Measurements from ENCODE around the gene EXOC7. TPM values are rescaled to one million over a fixed set of nuclear protein-coding genes. Genes with fewer than 3 reads are reported as not detected.

Gene EXOC7
- total and polyA plus RNA-seq, 2 of the 4 experiments (the other 2 are of a cell fraction): 85.9 to 118 TPM

GRCh38 chr17:76036497-76037261 is 66.9 kb downstream of the EXOC7 start:
- dilution Hi-C loops (cut with HindIII; ENCODE audit: low sequenced_read_pairs, unreplicated experiment) (no loop called here), in situ Hi-C loops (cut with MboI; ENCODE audit: low sequenced_read_pairs) (no loop called here), intact Hi-C loops (cut with micrococcal nuclease) (loop anchor here (5.0 kb wide), 1 partner anchor 36 kb away; the partner anchor contains the start of genes GALR2 and SRP68)
- Histone ChIP-seq H2BK120ac (ENCODE audit: low read depth, low read length) (no peak overlapping the region), H3K9me3 (ENCODE audit: control insufficient read depth, insufficient read depth, low read length) (no peaks in the 10 kb centered on the region), H2AK9ac (replicated peaks; ENCODE audit: low read depth, low read length, poor library complexity) (peak overlapping the region; percentile 9), H3K14ac (replicated peaks; ENCODE audit: low read depth, low read length) (no peak overlapping the region), H2AFZ (replicated peaks; ENCODE audit: low read length, poor library complexity) (peak overlapping the region; percentile 37), H3K79me1 (ENCODE audit: low read depth in 1 of 2, low read length in 2 of 2) (no peaks in the 10 kb centered on the region; a peak in 1 of 4 replicates), H3K27me3 (ENCODE audit: control insufficient read depth, insufficient read depth, low read length) (no peaks in the 10 kb centered on the region), H2BK5ac (ENCODE audit: low read depth, low read length, poor library complexity, severe bottlenecking) (no peak overlapping the region), H3K4me1 (ENCODE audit: control insufficient read depth, insufficient read depth, low read length) (no peaks in the 10 kb centered on the region), H4K20me1 (ENCODE audit: insufficient read depth, low read length) (0 out of 2 replicates have a peak, but pooled peaks cover 8% of the 10 kb centered on the region), H2BK15ac (ENCODE audit: low read depth, low read length) (no peak overlapping the region), H3K18ac (ENCODE audit: low read depth, low read length) (no peak overlapping the region), H4K5ac (ENCODE audit: low read depth, low read length) (no peak overlapping the region), H3K4me2 (ENCODE audit: low read depth, low read length) (no peak overlapping the region), H3K9ac (ENCODE audit: low read depth, low read length) (no peak overlapping the region), H3K23ac (ENCODE audit: low read depth, low read length) (peak overlapping the region; percentile 35; the same call in 1 of the 2 replicates), H2AK5ac (ENCODE audit: low read depth, low read length) (no peak overlapping the region), H3K9me1 (ENCODE audit: insufficient read depth, low read length) (peaks cover 5% of the 10 kb centered on the region; the same call in 1 of the 2 replicates), H3K36me3 (ENCODE audit: control insufficient read depth, insufficient read depth, low read length) (peaks cover 34% of the 10 kb centered on the region), H4K8ac (ENCODE audit: low read depth in 2 of 2, low read length in 2 of 2) (no peak overlapping the region), H3K4ac (ENCODE audit: low read depth, low read length) (no peak overlapping the region), H3K27ac (ENCODE audit: insufficient read depth, low read length) (no peak overlapping the region), H4K91ac (ENCODE audit: insufficient read depth, low read depth, low read length) (no peak overlapping the region), H3K56ac (ENCODE audit: extremely low read depth, insufficient read depth, low read length) (no peak overlapping the region), H2BK20ac (ENCODE audit: low read depth, low read length) (no peak overlapping the region), H3K4me3 (ENCODE audit: insufficient read depth, low read depth, low read length) (no peak overlapping the region)
- peak; percentile 61 for ATAC-seq (ENCODE audit: low read depth)
- POLR2A ChIA-PET (ENCODE audit: unreplicated experiment): interaction anchor here (0.6 kb wide), 1 partner anchor 11 kb away, joined by 3 read pairs; no protein-coding TSS in a partner anchor
- DNase-seq: peak; percentile 17
- TF ChIP-seq CHD1 (IDR thresholded peaks at IDR 0.05; ENCODE audit: low read depth, low read length) (no peak), CEBPB (IDR thresholded peaks at IDR 0.05; ENCODE audit: low read depth, low read length) (no peak), NFE2L2 (IDR thresholded peaks at IDR 0.05; ENCODE audit: low read depth, low read length) (no peak), FOS (IDR thresholded peaks at IDR 0.05; ENCODE audit: low read depth, low read length) (no peak), POLR2A (IDR thresholded peaks at IDR 0.05; ENCODE audit: low read depth, low read length) (no peak), CTCF (conservative IDR thresholded peaks at IDR 0.05; ENCODE audit: low read depth, low read length) (no peak), RAD21 (IDR thresholded peaks at IDR 0.05; ENCODE audit: low read length) (no peak), RCOR1 (IDR thresholded peaks at IDR 0.05; ENCODE audit: insufficient replicate concordance, low read length) (no peak), SMC3 (IDR thresholded peaks at IDR 0.05; ENCODE audit: low read depth, low read length) (no peak), USF2 (IDR thresholded peaks at IDR 0.05; ENCODE audit: low read depth, low read length) (no peak), BHLHE40 (IDR thresholded peaks at IDR 0.05; ENCODE audit: low read depth, low read length) (no peak), MXI1 (IDR thresholded peaks at IDR 0.05; ENCODE audit: borderline replicate concordance, low read depth, low read length) (no peak), MAFK (IDR thresholded peaks at IDR 0.05; ENCODE audit: low read depth, low read length) (no peak), MAZ (IDR thresholded peaks at IDR 0.05; ENCODE audit: borderline replicate concordance, low read depth, low read length) (no peak), RFX5 (IDR thresholded peaks at IDR 0.05; ENCODE audit: low read depth, low read length) (no peak)
- 36% methylated on average over 8 of the region's 22 CpGs; no CpG with 5 or more reads in 1 of the 2 experiments for WGBS, 2 experiments (ENCODE audit: extremely low coverage in 2 of 2, insufficient read length in 1 of 2)
- CTCF ChIA-PET: no interaction called here
- BruUV-seq (replicated peaks): no TSS peak

Measured in IMR-90 (cell line).